ENCODE measurements around the gene ZNF827. TPM values are rescaled to one million over a fixed set of nuclear protein-coding genes. Genes with fewer than 3 reads are reported as not detected.
A peak's percentile ranks its signal among the peaks of the same experiment; 100 is the strongest.

ZNF827 gene
- total and polyA plus RNA-seq, 2 of the 13 experiments (the other 11 are each of a cell fraction or from before 2014, with no cell fraction given), result 2.8 TPM

DNA sequence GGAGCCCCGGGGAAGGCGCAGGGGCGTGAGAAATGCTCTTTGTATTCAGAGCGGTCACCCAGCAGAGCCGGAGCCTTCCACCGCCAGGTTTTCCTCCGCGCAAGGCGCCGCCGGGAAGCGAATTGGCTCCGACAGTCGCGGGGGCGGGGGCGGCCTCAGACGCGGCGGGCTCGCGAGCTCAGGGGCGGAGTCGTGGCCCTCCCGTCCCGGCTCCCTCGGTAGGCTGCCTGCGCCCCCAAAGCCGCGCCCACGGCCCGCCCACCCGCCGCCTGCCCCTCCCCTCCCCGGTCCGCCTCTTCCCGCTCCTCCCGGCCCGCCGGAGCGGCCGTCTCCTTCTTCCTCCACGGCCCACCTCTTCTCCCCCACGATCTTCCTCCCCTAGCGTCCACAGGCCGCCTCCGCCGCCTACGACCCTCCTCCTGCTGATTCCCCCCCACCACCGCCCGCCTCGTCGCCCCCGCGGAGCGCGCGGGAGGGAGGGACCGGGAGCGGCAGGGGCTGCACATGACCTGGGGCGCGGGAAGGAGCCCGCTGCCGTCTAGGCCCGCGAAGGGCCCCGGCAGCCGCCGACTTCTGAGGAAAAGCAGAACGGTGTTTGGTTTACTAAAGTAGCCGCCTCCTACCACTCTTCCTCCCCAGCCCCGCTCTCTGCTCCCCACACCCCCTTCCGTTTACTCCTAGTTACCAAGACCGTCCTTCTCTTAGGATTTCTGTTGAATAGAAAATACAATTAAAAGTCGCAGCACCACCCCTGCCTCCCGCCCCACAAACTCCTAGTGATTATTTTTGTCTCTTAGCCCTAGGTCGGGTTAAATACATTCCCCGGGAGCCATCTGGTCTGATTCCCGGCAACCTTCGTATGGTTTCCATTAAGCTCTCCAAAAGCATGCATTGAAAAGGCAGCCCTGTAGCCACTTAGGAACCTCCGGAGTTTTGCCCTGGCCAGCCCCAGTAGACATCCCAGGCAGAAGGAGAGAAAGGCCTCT lies 205.4 kb downstream of the ZNF827 start (continued):
- no peak for TF ChIP-seq TOPORS (CRISPR knock-in tag; IDR thresholded peaks at IDR 0.05)
- no peak for TF ChIP-seq PHF21A (CRISPR knock-in tag; IDR thresholded peaks at IDR 0.05)
- TF ChIP-seq, protein P1, sequence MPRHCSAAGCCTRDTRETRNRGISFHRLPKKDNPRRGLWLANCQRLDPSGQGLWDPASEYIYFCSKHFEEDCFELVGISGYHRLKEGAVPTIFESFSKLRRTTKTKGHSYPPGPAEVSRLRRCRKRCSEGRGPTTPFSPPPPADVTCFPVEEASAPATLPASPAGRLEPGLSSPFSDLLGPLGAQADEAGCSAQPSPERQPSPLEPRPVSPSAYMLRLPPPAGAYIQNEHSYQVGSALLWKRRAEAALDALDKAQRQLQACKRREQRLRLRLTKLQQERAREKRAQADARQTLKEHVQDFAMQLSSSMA (CRISPR knock-in tag; IDR thresholded peaks at IDR 0.05), result no peak
- TF ChIP-seq ZNF839 (CRISPR knock-in tag; IDR thresholded peaks at IDR 0.05; ENCODE audit: borderline replicate concordance), result no peak
- no peak for TF ChIP-seq ZBTB1 (CRISPR knock-in tag; IDR thresholded peaks at IDR 0.05; ENCODE audit: borderline replicate concordance)
- peak; percentile 96 for TF ChIP-seq BCL6 (CRISPR knock-in tag; IDR thresholded peaks at IDR 0.05)
- TF ChIP-seq ETV5 (CRISPR knock-in tag; IDR thresholded peaks at IDR 0.05; ENCODE audit: borderline replicate concordance), result no peak; the same call in 1 of the 2 replicates
- no peak for TF ChIP-seq CC2D1A (CRISPR knock-in tag; IDR thresholded peaks at IDR 0.05)
- TF ChIP-seq, protein P2, sequence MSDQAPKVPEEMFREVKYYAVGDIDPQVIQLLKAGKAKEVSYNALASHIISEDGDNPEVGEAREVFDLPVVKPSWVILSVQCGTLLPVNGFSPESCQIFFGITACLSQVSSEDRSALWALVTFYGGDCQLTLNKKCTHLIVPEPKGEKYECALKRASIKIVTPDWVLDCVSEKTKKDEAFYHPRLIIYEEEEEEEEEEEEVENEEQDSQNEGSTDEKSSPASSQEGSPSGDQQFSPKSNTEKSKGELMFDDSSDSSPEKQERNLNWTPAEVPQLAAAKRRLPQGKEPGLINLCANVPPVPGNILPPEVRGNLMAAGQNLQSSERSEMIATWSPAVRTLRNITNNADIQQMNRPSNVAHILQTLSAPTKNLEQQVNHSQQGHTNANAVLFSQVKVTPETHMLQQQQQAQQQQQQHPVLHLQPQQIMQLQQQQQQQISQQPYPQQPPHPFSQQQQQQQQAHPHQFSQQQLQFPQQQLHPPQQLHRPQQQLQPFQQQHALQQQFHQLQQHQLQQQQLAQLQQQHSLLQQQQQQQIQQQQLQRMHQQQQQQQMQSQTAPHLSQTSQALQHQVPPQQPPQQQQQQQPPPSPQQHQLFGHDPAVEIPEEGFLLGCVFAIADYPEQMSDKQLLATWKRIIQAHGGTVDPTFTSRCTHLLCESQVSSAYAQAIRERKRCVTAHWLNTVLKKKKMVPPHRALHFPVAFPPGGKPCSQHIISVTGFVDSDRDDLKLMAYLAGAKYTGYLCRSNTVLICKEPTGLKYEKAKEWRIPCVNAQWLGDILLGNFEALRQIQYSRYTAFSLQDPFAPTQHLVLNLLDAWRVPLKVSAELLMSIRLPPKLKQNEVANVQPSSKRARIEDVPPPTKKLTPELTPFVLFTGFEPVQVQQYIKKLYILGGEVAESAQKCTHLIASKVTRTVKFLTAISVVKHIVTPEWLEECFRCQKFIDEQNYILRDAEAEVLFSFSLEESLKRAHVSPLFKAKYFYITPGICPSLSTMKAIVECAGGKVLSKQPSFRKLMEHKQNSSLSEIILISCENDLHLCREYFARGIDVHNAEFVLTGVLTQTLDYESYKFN (CRISPR knock-in tag; conservative IDR thresholded peaks at IDR 0.05), result no peak
- TF ChIP-seq, protein P3, sequence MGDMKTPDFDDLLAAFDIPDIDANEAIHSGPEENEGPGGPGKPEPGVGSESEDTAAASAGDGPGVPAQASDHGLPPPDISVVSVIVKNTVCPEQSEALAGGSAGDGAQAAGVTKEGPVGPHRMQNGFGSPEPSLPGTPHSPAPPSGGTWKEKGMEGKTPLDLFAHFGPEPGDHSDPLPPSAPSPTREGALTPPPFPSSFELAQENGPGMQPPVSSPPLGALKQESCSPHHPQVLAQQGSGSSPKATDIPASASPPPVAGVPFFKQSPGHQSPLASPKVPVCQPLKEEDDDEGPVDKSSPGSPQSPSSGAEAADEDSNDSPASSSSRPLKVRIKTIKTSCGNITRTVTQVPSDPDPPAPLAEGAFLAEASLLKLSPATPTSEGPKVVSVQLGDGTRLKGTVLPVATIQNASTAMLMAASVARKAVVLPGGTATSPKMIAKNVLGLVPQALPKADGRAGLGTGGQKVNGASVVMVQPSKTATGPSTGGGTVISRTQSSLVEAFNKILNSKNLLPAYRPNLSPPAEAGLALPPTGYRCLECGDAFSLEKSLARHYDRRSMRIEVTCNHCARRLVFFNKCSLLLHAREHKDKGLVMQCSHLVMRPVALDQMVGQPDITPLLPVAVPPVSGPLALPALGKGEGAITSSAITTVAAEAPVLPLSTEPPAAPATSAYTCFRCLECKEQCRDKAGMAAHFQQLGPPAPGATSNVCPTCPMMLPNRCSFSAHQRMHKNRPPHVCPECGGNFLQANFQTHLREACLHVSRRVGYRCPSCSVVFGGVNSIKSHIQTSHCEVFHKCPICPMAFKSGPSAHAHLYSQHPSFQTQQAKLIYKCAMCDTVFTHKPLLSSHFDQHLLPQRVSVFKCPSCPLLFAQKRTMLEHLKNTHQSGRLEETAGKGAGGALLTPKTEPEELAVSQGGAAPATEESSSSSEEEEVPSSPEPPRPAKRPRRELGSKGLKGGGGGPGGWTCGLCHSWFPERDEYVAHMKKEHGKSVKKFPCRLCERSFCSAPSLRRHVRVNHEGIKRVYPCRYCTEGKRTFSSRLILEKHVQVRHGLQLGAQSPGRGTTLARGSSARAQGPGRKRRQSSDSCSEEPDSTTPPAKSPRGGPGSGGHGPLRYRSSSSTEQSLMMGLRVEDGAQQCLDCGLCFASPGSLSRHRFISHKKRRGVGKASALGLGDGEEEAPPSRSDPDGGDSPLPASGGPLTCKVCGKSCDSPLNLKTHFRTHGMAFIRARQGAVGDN (CRISPR knock-in tag; IDR thresholded peaks at IDR 0.05), result peak; percentile 76
- TF ChIP-seq FOXJ3 (CRISPR knock-in tag; IDR thresholded peaks at IDR 0.05; ENCODE audit: borderline replicate concordance), result no peak
- no peak for TF ChIP-seq ZNF530 (CRISPR knock-in tag; IDR thresholded peaks at IDR 0.05; ENCODE audit: low read depth)
- TF ChIP-seq ZNF563 (CRISPR knock-in tag; IDR thresholded peaks at IDR 0.05), result 0 out of 2 replicates have a peak, but pooled peaks have one; percentile 27
- TF ChIP-seq ZNF598 (CRISPR knock-in tag; IDR thresholded peaks at IDR 0.05; ENCODE audit: borderline replicate concordance), result no peak
- no peak for TF ChIP-seq ZNF569 (CRISPR knock-in tag; IDR thresholded peaks at IDR 0.05; ENCODE audit: borderline replicate concordance)
- peak; percentile 46 for TF ChIP-seq HNRNPLL (IDR thresholded peaks at IDR 0.05; ENCODE audit: low read depth, low read length, poor library complexity, severe bottlenecking)
- TF ChIP-seq HDAC1 (CRISPR knock-in tag; IDR thresholded peaks at IDR 0.05), result 0 out of 2 replicates have a peak, but pooled peaks have one; percentile 22
- TF ChIP-seq ZNF737 (CRISPR knock-in tag; IDR thresholded peaks at IDR 0.05; ENCODE audit: borderline replicate concordance), result no peak
- no peak for TF ChIP-seq THAP11 (CRISPR knock-in tag; IDR thresholded peaks at IDR 0.05)
- TF ChIP-seq ZMAT3 (CRISPR knock-in tag; conservative IDR thresholded peaks at IDR 0.05), result no peak
- TF ChIP-seq ZNF17 (CRISPR knock-in tag; IDR thresholded peaks at IDR 0.05), result no peak

Measured in HepG2 (cell line).